Measurements from ENCODE around the gene SIRT2.

SIRT2 gene

GRCh38 chr19:38839816-38840582, 59.4 kb downstream of the SIRT2 start:
- TF ChIP-seq CTCF (IDR thresholded peaks at IDR 0.05; ENCODE audit: insufficient read depth, missing control alignments) = no peak
- DNase-seq (ENCODE audit: insufficient read length, low spot score) (no peak), FAIRE-seq (no peak)

GRCh38 chr19:38838986-38839761, 60.2 kb downstream of the SIRT2 start:
- no peak for DNase-seq (ENCODE audit: insufficient read length, low spot score)
- no peak for FAIRE-seq
- no peak for TF ChIP-seq CTCF (IDR thresholded peaks at IDR 0.05; ENCODE audit: insufficient read depth, missing control alignments)

GRCh38 chr19:38838208-38838985, 61.0 kb downstream of the SIRT2 start:
- TF ChIP-seq CTCF (IDR thresholded peaks at IDR 0.05; ENCODE audit: insufficient read depth, missing control alignments) = no peak
- DNase-seq (ENCODE audit: insufficient read length, low spot score) (no peak), FAIRE-seq (no peak)

GRCh38 chr19:38837656-38838121, 61.7 kb downstream of the SIRT2 start:
- FAIRE-seq (no peak), DNase-seq (ENCODE audit: insufficient read length, low spot score) (no peak)
- TF ChIP-seq CTCF (IDR thresholded peaks at IDR 0.05; ENCODE audit: insufficient read depth, missing control alignments) = no peak

GRCh38 chr19:38836983-38837626, 62.3 kb downstream of the SIRT2 start:
- no peak for TF ChIP-seq CTCF (IDR thresholded peaks at IDR 0.05; ENCODE audit: insufficient read depth, missing control alignments)
- no peak for FAIRE-seq
- no peak for DNase-seq (ENCODE audit: insufficient read length, low spot score)

- DNase-seq (ENCODE audit: insufficient read length, low spot score) = no peak
- no peak for TF ChIP-seq CTCF (IDR thresholded peaks at IDR 0.05; ENCODE audit: insufficient read depth, missing control alignments)
- no peak for FAIRE-seq
Measured at GRCh38 chr19:38836159-38836982, 63.0 kb downstream of the SIRT2 start.
